Caco-2 (cell line): ENCODE results near the gene PCDHA13. TPM values are rescaled to one million over a fixed set of nuclear protein-coding genes. Genes with fewer than 3 reads are reported as not detected.

ENCODE experiments used
- BruUV-seq: library from RNA; stranded (reverse); fragments of 400-500 nt; replicated peaks from 2 replicates; lab custom pipeline; 2021; lab: Mats Ljungman, UMichigan
- CTCF ChIA-PET: fragments of 300-600 bp; sonication (Branson Sonifier 250); formaldehyde crosslinking; loops from one replicate; lab custom pipeline; 2022; ENCODE audit warnings: antibody characterized with exemption; lab: Charles Lee
- POLR2A ChIA-PET: fragments of 300-600 bp; sonication (Branson Sonifier 250); formaldehyde crosslinking; loops from one replicate; lab custom pipeline; 2022; ENCODE audit warnings: antibody characterized with exemption; lab: Charles Lee
- DNase-seq, 2 experiments: peaks; one replicate each; pipeline versions ENCODE4 v3.0.0 to v3.0.0-alpha.2; 2020 to 2022
- H3K27me3 ChIP-seq: replicated peaks from 2 replicates; pipeline ENCODE4 v1.6.0; 2011; ENCODE audit warnings: low read length; ENCODE audit not compliant: control insufficient read depth, insufficient read depth
- H3K36me3 ChIP-seq: 2 replicates; pipeline ENCODE4 v1.5.1; 2011; ENCODE audit warnings: low read length; ENCODE audit not compliant: control insufficient read depth, insufficient read depth
- H3K4me1 ChIP-seq: fragments of 250-450 bp; sonication (Bioruptor Pico); 2 replicates; pipeline ENCODE4 v1.5.1; 2020; ENCODE audit warnings: mild to moderate bottlenecking
- H3K4me3 ChIP-seq: 2 replicates; pipeline ENCODE4 v1.5.1; 2011; ENCODE audit warnings: low read depth, mild to moderate bottlenecking, control low read depth, low read length
- H3K9me3 ChIP-seq: fragments of 250-450 bp; sonication (Bioruptor Pico); 2 replicates; pipeline ENCODE4 v1.5.1; 2020; ENCODE audit warnings: mild to moderate bottlenecking, moderate library complexity
- H3K27ac Mint-ChIP-seq: one replicate; pipeline ENCODE4 v1.8.0; 2022; ENCODE audit warnings: mixed read lengths; ENCODE audit not compliant: unreplicated experiment
- H3K27me3 Mint-ChIP-seq: one replicate; pipeline ENCODE4 v1.8.0; 2022; ENCODE audit warnings: mixed read lengths; ENCODE audit not compliant: insufficient read depth, unreplicated experiment
- H3K36me3 Mint-ChIP-seq: one replicate; pipeline ENCODE4 v1.8.0; 2022; ENCODE audit warnings: mild to moderate bottlenecking, mixed read lengths; ENCODE audit not compliant: insufficient read depth, unreplicated experiment
- H3K4me1 Mint-ChIP-seq: one replicate; pipeline ENCODE4 v1.8.0; 2022; ENCODE audit warnings: low read depth, mixed read lengths; ENCODE audit not compliant: unreplicated experiment
- H3K4me3 Mint-ChIP-seq: one replicate; pipeline ENCODE4 v1.8.0; 2022; ENCODE audit warnings: mild to moderate bottlenecking, moderate library complexity, mixed read lengths; ENCODE audit not compliant: unreplicated experiment
- H3K9me3 Mint-ChIP-seq: one replicate; pipeline ENCODE4 v1.8.0; 2022; ENCODE audit warnings: mixed read lengths; ENCODE audit not compliant: unreplicated experiment
- CTCF ChIP-seq, 2 experiments: fragments of 200-600 bp in 1 of 2; IDR thresholded peaks; 1 replicate in 1 of 2; 2 replicates in 1 of 2; pipeline versions ENCODE4 v1.5.1 to v1.8.0; 2011 to 2022; ENCODE audit warnings: antibody characterized with exemption in 1 of 2, control low read depth in 1 of 2, inconsistent platforms in 1 of 2, low read depth in 1 of 2, low read length in 1 of 2, mild to moderate bottlenecking in 1 of 2, moderate library complexity in 1 of 2; ENCODE audit not compliant: insufficient read depth in 1 of 2, severe bottlenecking in 1 of 2, unreplicated experiment in 1 of 2
- intact Hi-C: fragments of 100-400 bp; cut with micrococcal nuclease; formaldehyde crosslinking; loops from one replicate; pipeline ENCODE4 v1.10.0; 2022; ENCODE audit not compliant: unreplicated experiment
- total RNA-seq: library from RNA; stranded (reverse); gene quantifications from 2 replicates; pipeline ENCODE4 v1.2.3, GENCODE V29; 2022

The PCDHA13 gene
- total RNA-seq, 1 experiment from 2014 or later = not detected

- H3K27ac Mint-ChIP-seq = no peak overlapping the region
- ChIA-PET POLR2A (no interaction called here), CTCF (no interaction called here)
- DNase-seq = no peak
- Histone ChIP-seq H3K4me1 (no peaks in the 10 kb centered on the region), H3K27me3 (no peaks in the 10 kb centered on the region), H3K4me3 (no peak overlapping the region), H3K36me3 (no peaks in the 10 kb centered on the region), H3K9me3 (no peaks in the 10 kb centered on the region; the same call in 1 of the 2 replicates)
- no TSS peak for BruUV-seq
- intact Hi-C loops = loop anchor here (1.0 kb wide), 1 partner anchor 159 kb away; no protein-coding TSS in a partner anchor
- H3K4me1 Mint-ChIP-seq = no peaks in the 10 kb centered on the region
- H3K36me3 Mint-ChIP-seq = no peaks in the 10 kb centered on the region
- H3K27me3 Mint-ChIP-seq = no peaks in the 10 kb centered on the region
- TF ChIP-seq CTCF (IDR thresholded peaks at IDR 0.05; ENCODE audit: insufficient read depth in 1 of 2, low read depth in 1 of 2, low read length in 1 of 2, severe bottlenecking in 1 of 2, unreplicated experiment in 1 of 2) = no peak
- no peak overlapping the region for H3K4me3 Mint-ChIP-seq
- H3K9me3 Mint-ChIP-seq = peaks cover 15% of the 10 kb centered on the region
Observed at GRCh38 chr5:140882591-140882899, 621 bp downstream of the PCDHA13 start.

- no peak overlapping the region for H3K27ac Mint-ChIP-seq
- Histone ChIP-seq H3K4me3 (no peak overlapping the region), H3K4me1 (no peaks in the 10 kb centered on the region), H3K36me3 (no peaks in the 10 kb centered on the region), H3K27me3 (no peaks in the 10 kb centered on the region), H3K9me3 (no peaks in the 10 kb centered on the region; the same call in 1 of the 2 replicates)
- CTCF ChIA-PET = no interaction called here
- peaks cover 15% of the 10 kb centered on the region for H3K9me3 Mint-ChIP-seq
- no peaks in the 10 kb centered on the region for H3K36me3 Mint-ChIP-seq
- BruUV-seq = no TSS peak
- TF ChIP-seq CTCF (IDR thresholded peaks at IDR 0.05; ENCODE audit: insufficient read depth in 1 of 2, low read depth in 1 of 2, low read length in 1 of 2, severe bottlenecking in 1 of 2, unreplicated experiment in 1 of 2) = no peak
- H3K27me3 Mint-ChIP-seq = no peaks in the 10 kb centered on the region
- H3K4me3 Mint-ChIP-seq = no peak overlapping the region
- POLR2A ChIA-PET = no interaction called here
- no peak for DNase-seq
- H3K4me1 Mint-ChIP-seq = no peaks in the 10 kb centered on the region
- intact Hi-C loops = no loop called here
Observed at GRCh38 chr5:140883373-140883772, 1.4 kb downstream of the PCDHA13 start.

GRCh38 chr5:140883927-140884697 is 2.2 kb downstream of the PCDHA13 start:
- intact Hi-C loops = no loop called here
- H3K4me3 ChIP-seq = no peak overlapping the region
- H3K36me3 Mint-ChIP-seq = no peaks in the 10 kb centered on the region
- no peaks in the 10 kb centered on the region for H3K36me3 ChIP-seq
- no TSS peak for BruUV-seq
- no peaks in the 10 kb centered on the region for H3K27me3 Mint-ChIP-seq
- no peak overlapping the region for H3K4me3 Mint-ChIP-seq
- no peaks in the 10 kb centered on the region for H3K4me1 ChIP-seq
- ChIA-PET CTCF (no interaction called here), POLR2A (no interaction called here)
- no peaks in the 10 kb centered on the region; the same call in 1 of the 2 replicates for H3K9me3 ChIP-seq
- H3K4me1 Mint-ChIP-seq = no peaks in the 10 kb centered on the region
- no peak for DNase-seq
- H3K9me3 Mint-ChIP-seq = peaks cover 15% of the 10 kb centered on the region
- no peak for TF ChIP-seq CTCF (IDR thresholded peaks at IDR 0.05; ENCODE audit: insufficient read depth in 1 of 2, low read depth in 1 of 2, low read length in 1 of 2, severe bottlenecking in 1 of 2, unreplicated experiment in 1 of 2)
- no peak overlapping the region for H3K27ac Mint-ChIP-seq
- H3K27me3 ChIP-seq = no peaks in the 10 kb centered on the region
